K562 (cell line): Measurements from ENCODE around the gene CFAP251. TPM values are rescaled to one million over a fixed set of nuclear protein-coding genes. Genes with fewer than 3 reads are reported as not detected.

ENCODE experiments used
- ATAC-seq: fragments of 200-7000 bp; cut with Tn5 transposase; 3 replicates; pipeline ENCODE4 v1.9.1; 2020; ENCODE audit warnings: moderate library complexity
- BruUV-seq: library from RNA; stranded (reverse); fragments of 400-500 nt; replicated peaks from 2 replicates; lab custom pipeline; 2021; lab: Mats Ljungman, UMichigan
- CTCF ChIA-PET: fragments of 300-600 bp; formaldehyde crosslinking; extraction: SDS; loops from one replicate; lab custom pipeline; 2021; ENCODE audit warnings: low intra/inter-chr PET ratio; lab: Yijun Ruan, JAX
- POLR2A ChIA-PET: fragments of 300-600, 350-650 bp; sonication (Branson Sonifier 250); formaldehyde crosslinking; extraction: SDS; loops from one replicate; lab custom pipeline; 2021; ENCODE audit warnings: antibody characterized with exemption, inconsistent platforms; lab: Yijun Ruan, JAX
- DNase-seq, 4 experiments: peaks; one replicate each; pipeline versions ENCODE4 v3.0.0 to v3.0.0-alpha.2; 2011 to 2018; ENCODE audit warnings: low spot score in 3 of 4, mixed read lengths in 3 of 4; ENCODE audit errors: extremely low read depth in 1 of 4
- FAIRE-seq: peaks from 2 replicates; lab custom pipeline; 2011; peaks lifted over from hg19 to GRCh38; lab: Jason Lieb, UNC
- H2AFZ ChIP-seq: 2 replicates; pipeline ENCODE4 v1.6.0; 2011; ENCODE audit warnings: low read depth, low read length, control low read depth, inconsistent platforms
- H3K27ac ChIP-seq: fragments of 200-600 bp; 3 replicates; pipeline ENCODE4 v1.8.0; 2011; ENCODE audit warnings: low read depth, mild to moderate bottlenecking, control low read depth, inconsistent platforms, low read length, moderate library complexity, mixed read lengths; ENCODE audit errors: extremely low read depth
- H3K27me3 ChIP-seq, 2 experiments: fragments of 300-600 bp in 1 of 2; 2 replicates in 1 of 2; 3 replicates in 1 of 2; pipeline versions ENCODE4 v1.6.0 to v1.8.0; 2011; ENCODE audit warnings: inconsistent platforms in 2 of 2, low read length in 2 of 2, mild to moderate bottlenecking in 1 of 2, mixed read lengths in 1 of 2, moderate library complexity in 1 of 2; ENCODE audit not compliant: control insufficient read depth in 2 of 2, insufficient read depth in 2 of 2
- H3K36me3 ChIP-seq: fragments of 300-600 bp; 3 replicates; pipeline ENCODE4 v1.8.0; 2011; ENCODE audit warnings: mild to moderate bottlenecking, low read length, inconsistent platforms; ENCODE audit not compliant: control insufficient read depth, insufficient read depth
- H3K4me1 ChIP-seq, 2 experiments: fragments of 200-600 bp in 1 of 2; replicated peaks in 1 of 2; 2 replicates in 1 of 2; 3 replicates in 1 of 2; pipeline versions ENCODE4 v1.5.1 to v1.8.0; 2011; ENCODE audit warnings: inconsistent platforms in 2 of 2, low read length in 2 of 2, mild to moderate bottlenecking in 1 of 2, mixed read lengths in 1 of 2, moderate library complexity in 1 of 2; ENCODE audit not compliant: control insufficient read depth in 2 of 2, insufficient read depth in 2 of 2
- H3K4me2 ChIP-seq: 2 replicates; pipeline ENCODE4 v1.6.1; 2011; ENCODE audit warnings: low read length, control low read depth, inconsistent platforms, mixed read lengths; ENCODE audit not compliant: insufficient read depth
- H3K4me3 ChIP-seq: fragments of 200-600 bp; sonication (generic), shearing (Covaris generic); 2 replicates; pipeline ENCODE4 v1.5.1; 2016; ENCODE audit warnings: control low read depth, inconsistent platforms
- H3K79me2 ChIP-seq: fragments of 200-600 bp; 3 replicates; pipeline ENCODE4 v1.8.0; 2011; ENCODE audit warnings: low read length, inconsistent platforms; ENCODE audit not compliant: control insufficient read depth, insufficient read depth
- H3K9ac ChIP-seq, 2 experiments: 2 replicates each; pipeline versions ENCODE4 v1.6.0 to v1.6.1; 2011; ENCODE audit warnings: low read depth in 2 of 2, low read length in 2 of 2, control low read depth in 1 of 2, inconsistent platforms in 1 of 2, mild to moderate bottlenecking in 1 of 2, mixed read lengths in 1 of 2; ENCODE audit not compliant: insufficient read depth in 1 of 2
- H3K9me1 ChIP-seq: one replicate; pipeline ENCODE4 v1.6.0; 2011; ENCODE audit warnings: inconsistent platforms, mild to moderate bottlenecking, low read length, moderate library complexity; ENCODE audit not compliant: control insufficient read depth, insufficient read depth
- H3K9me3 ChIP-seq: replicated peaks from 2 replicates; pipeline ENCODE4 v1.5.1; 2011; ENCODE audit warnings: low read depth, low read length, inconsistent platforms; ENCODE audit not compliant: control insufficient read depth, insufficient read depth
- H4K20me1 ChIP-seq: replicated peaks from 2 replicates; pipeline ENCODE4 v1.6.1; 2011; ENCODE audit warnings: low read length, inconsistent platforms, mixed read lengths; ENCODE audit not compliant: control insufficient read depth, insufficient read depth
- BCOR ChIP-seq: fragments of 450-650 bp; IDR thresholded peaks from 2 replicates; pipeline ENCODE4 v1.6.1; 2016
- BRF1 ChIP-seq: IDR thresholded peaks from 3 replicates; pipeline ENCODE4 v1.6.1; 2011; ENCODE audit warnings: borderline replicate concordance, mild to moderate bottlenecking; ENCODE audit not compliant: insufficient read length; ENCODE audit errors: extremely low read depth
- DPF2 ChIP-seq: fragments of 450-650 bp; IDR thresholded peaks from 2 replicates; pipeline ENCODE4 v1.6.1; 2016
- HDAC2 ChIP-seq: fragments of 450-650 bp; IDR thresholded peaks from 2 replicates; pipeline ENCODE4 v1.6.1; 2016; ENCODE audit warnings: mild to moderate bottlenecking
- HDAC6 ChIP-seq: IDR thresholded peaks from 2 replicates; pipeline ENCODE4 v1.6.1; 2012; ENCODE audit warnings: low read depth, mild to moderate bottlenecking, control low read depth, inconsistent platforms, low read length, moderate library complexity
- NFXL1 ChIP-seq: fragments of 450-650 bp; formaldehyde crosslinking; IDR thresholded peaks from 2 replicates; pipeline ENCODE4 v1.4.0; 2021; ENCODE audit warnings: mild to moderate bottlenecking
- PHTF2 ChIP-seq: fragments of 250-450 bp; sonication (Bioruptor Pico); IDR thresholded peaks from 2 replicates; pipeline ENCODE4 v1.5.0; 2021; ENCODE audit warnings: mild to moderate bottlenecking
- RBM34 ChIP-seq: fragments of 200-400 bp; formaldehyde crosslinking; IDR thresholded peaks from 2 replicates; pipeline ENCODE4 v1.6.1; 2018; ENCODE audit warnings: low read length, borderline replicate concordance; ENCODE audit not compliant: insufficient read depth
- ZBTB1 ChIP-seq: sonication (generic); formaldehyde crosslinking; IDR thresholded peaks from 2 replicates; pipeline ENCODE4 v1.8.1; 2023; ENCODE audit warnings: missing genetic modification reagents, low read depth, mild to moderate bottlenecking, borderline replicate concordance
- ZBTB8A ChIP-seq: fragments of 450-650 bp; IDR thresholded peaks from 2 replicates; pipeline ENCODE4 v1.6.1; 2018; ENCODE audit warnings: mild to moderate bottlenecking, moderate library complexity; ENCODE audit not compliant: partially characterized antibody
- ZNF384 ChIP-seq: IDR thresholded peaks from 2 replicates; pipeline ENCODE4 v1.6.1; 2012; ENCODE audit warnings: low read depth, low read length, improper control_type of control experiment
- ZNF644 ChIP-seq: fragments of 200-800 bp; sonication (Bioruptor generic); IDR thresholded peaks from 2 replicates; pipeline ENCODE4 v1.6.1; 2016; ENCODE audit warnings: low read depth, missing genetic modification characterization, missing compliant biosample characterization
- WGBS: fragments of 100-300 bp; shearing (Covaris generic); methylation state at CpG from one replicate; pipeline ENCODE4 v1.1.6; 2016; ENCODE audit warnings: low coverage, mixed read lengths; ENCODE audit not compliant: insufficient coverage; ENCODE audit errors: missing lambda C conversion rate; 5-methylcytosine and 5-hydroxymethylcytosine counted together
- in situ Hi-C: fragments of 300-500 bp; cut with MboI; formaldehyde crosslinking; loops from 4 replicates; pipeline ENCODE4 v1.15.0; 2018; ENCODE audit warnings: inconsistent platforms, mixed read lengths
- intact Hi-C: fragments of 100-400 bp; cut with micrococcal nuclease; formaldehyde crosslinking; loops from 2 replicates; pipeline ENCODE4 v1.14.2; 2022
- polyA plus RNA-seq, 8 experiments: library from polyadenylated mRNA; depleted of rRNA in 4 of 8; stranded (reverse) in 5 of 8; unstranded in 3 of 8; fragments of >200 nt; fragmentation: Nextera tagmentation in 2 of 8; fragmentation: Illumina TruSeq in 1 of 8; extraction: Ambion mirVana in 2 of 8; extraction: Trizol in 1 of 8; gene quantifications; 2 replicates each; pipeline versions ENCODE4 v1.2.1 to v1.2.3, GENCODE V29; 2011 to 2014; ENCODE audit warnings: inconsistent platforms in 1 of 8, missing spikeins in 1 of 8
- total RNA-seq, 7 experiments: library from RNA; depleted of rRNA in 6 of 7; stranded (reverse); fragments of >200 nt in 6 of 7; fragmentation: Illumina TruSeq in 2 of 7; extraction: Trizol in 2 of 7; gene quantifications; 2 replicates each; pipeline versions ENCODE4 v1.2.1 to v1.2.3, GENCODE V29; 2011 to 2021; ENCODE audit warnings: low replicate concordance in 1 of 7
- TF ChIP-seq, protein P1 (sequence below), 2 experiments: fragments of 450-650 bp; IDR thresholded peaks; 2 replicates each; pipeline ENCODE4 v1.6.1; 2016
- TF ChIP-seq, protein P2 (sequence below): fragments of 250-450 bp; sonication (Bioruptor Pico); IDR thresholded peaks from 2 replicates; pipeline ENCODE4 v1.8.0; 2021; ENCODE audit warnings: moderate library complexity, mild to moderate bottlenecking, inconsistent platforms
- TF ChIP-seq, protein P3 (sequence below): fragments of 450-650 bp; IDR thresholded peaks from 2 replicates; pipeline ENCODE4 v1.6.1; 2017; ENCODE audit warnings: mild to moderate bottlenecking, moderate library complexity
- TF ChIP-seq, protein P4 (sequence below): fragments of 200-800 bp; sonication (Bioruptor generic); IDR thresholded peaks from 2 replicates; pipeline ENCODE4 v1.6.1; 2017; ENCODE audit warnings: missing genetic modification characterization, missing compliant biosample characterization

Gene CFAP251
- total and polyA plus RNA-seq, 9 of the 15 experiments (the other 6 are each of a cell fraction or from before 2014, with no cell fraction given), result 16.6 to 31.0 (median 19.1) TPM

DNA sequence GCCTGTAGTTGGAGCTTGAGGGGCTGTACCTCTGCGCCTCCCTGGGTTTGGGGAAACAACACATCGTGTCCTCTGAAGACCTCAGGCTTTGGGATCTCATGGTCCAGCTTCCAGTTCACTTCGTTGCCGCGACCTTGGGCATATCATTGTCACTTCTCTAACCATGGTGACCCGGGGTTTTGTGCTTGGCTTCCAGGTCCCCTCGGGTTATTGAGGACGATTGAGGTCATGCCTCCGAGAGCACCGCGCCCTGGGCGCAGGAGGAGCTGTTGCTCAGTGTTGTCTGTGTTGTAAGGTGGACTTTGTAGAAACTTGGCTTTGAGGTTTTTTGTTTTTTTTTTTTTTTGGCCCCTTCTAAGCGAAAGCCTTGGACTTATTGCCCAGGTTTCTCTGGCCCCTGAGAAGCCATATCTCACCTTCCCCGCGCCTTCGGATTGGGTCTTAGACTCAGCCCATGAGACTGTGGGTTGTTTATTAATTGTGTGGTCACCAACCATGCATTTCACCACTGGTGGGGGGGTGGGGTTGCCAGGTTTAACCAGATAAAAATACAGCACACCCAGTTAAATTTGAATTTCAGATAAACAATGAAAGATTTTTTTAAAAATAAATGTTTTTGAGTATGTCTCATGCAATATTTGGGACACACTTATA lies 105.9 kb downstream of the CFAP251 start:
- H3K36me3 ChIP-seq, result no peaks in the 10 kb centered on the region
- ChIA-PET CTCF (no interaction called here), POLR2A (interaction anchor here (0.5 to 1.2 kb wide), 6 partner anchors 9 to 116 kb away, joined by 3 to 4 read pairs (median 3); no protein-coding TSS in a partner anchor)
- H3K4me3 ChIP-seq, result peak overlapping the region; percentile 73
- H4K20me1 ChIP-seq, result peaks cover 5% of the 10 kb centered on the region; the same call in 1 of the 2 replicates
- no TSS peak for BruUV-seq
- peaks cover 17 to 52% of the 10 kb centered on the region in 2 experiments for H3K4me1 ChIP-seq
- ATAC-seq (peak; percentile 47), DNase-seq (peak in 3 of 4 experiments; percentile 37 to 58 (median 51)), FAIRE-seq (peak; percentile 84)
- peaks cover 1% of the 10 kb centered on the region for H3K9me1 ChIP-seq
- in situ Hi-C loops (no loop called here), intact Hi-C loops (loop anchor here (5.0 kb wide), 1 partner anchor 92 kb away; no protein-coding TSS in a partner anchor)
- H3K9me3 ChIP-seq, result no peaks in the 10 kb centered on the region; the same call in 1 of the 2 replicates
- peaks cover 68% of the 10 kb centered on the region for H3K79me2 ChIP-seq
- peak overlapping the region; percentile 93 for H3K27ac ChIP-seq
- no peaks in the 10 kb centered on the region; a peak in 1 of 5 replicates for H3K27me3 ChIP-seq
- no peak overlapping the region for H2AFZ ChIP-seq
- whole genome bisulfite sequencing, result 17% methylated on average over 16 of the region's 16 CpGs
- peak overlapping the region; percentile 80 to 98; a peak in 3 of 4 replicates for H3K9ac ChIP-seq
- H3K4me2 ChIP-seq, result peak overlapping the region; percentile 74
- TF ChIP-seq ZBTB1 (no peak), ZBTB8A (no peak), PHTF2 (CRISPR knock-in tag) (no peak), HDAC6 (0 out of 2 replicates have a peak, but pooled peaks have one; percentile 37), ZNF384 (peak; percentile 8; the same call in 1 of the 2 replicates), RBM34 (no peak), HDAC2 (peak; percentile 27; the same call in 1 of the 2 replicates), NFXL1 (CRISPR knock-in tag) (no peak), DPF2 (0 out of 2 replicates have a peak, but pooled peaks have one; percentile 33), BRF1 (no peak), ZNF644 (tag) (no peak), BCOR (no peak)
- TF ChIP-seq, protein P1, sequence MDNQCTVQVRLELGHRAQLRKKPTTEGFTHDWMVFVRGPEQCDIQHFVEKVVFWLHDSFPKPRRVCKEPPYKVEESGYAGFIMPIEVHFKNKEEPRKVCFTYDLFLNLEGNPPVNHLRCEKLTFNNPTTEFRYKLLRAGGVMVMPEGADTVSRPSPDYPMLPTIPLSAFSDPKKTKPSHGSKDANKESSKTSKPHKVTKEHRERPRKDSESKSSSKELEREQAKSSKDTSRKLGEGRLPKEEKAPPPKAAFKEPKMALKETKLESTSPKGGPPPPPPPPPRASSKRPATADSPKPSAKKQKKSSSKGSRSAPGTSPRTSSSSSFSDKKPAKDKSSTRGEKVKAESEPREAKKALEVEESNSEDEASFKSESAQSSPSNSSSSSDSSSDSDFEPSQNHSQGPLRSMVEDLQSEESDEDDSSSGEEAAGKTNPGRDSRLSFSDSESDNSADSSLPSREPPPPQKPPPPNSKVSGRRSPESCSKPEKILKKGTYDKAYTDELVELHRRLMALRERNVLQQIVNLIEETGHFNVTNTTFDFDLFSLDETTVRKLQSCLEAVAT (IDR thresholded peaks at IDR 0.05), result no peak
- TF ChIP-seq, protein P2, sequence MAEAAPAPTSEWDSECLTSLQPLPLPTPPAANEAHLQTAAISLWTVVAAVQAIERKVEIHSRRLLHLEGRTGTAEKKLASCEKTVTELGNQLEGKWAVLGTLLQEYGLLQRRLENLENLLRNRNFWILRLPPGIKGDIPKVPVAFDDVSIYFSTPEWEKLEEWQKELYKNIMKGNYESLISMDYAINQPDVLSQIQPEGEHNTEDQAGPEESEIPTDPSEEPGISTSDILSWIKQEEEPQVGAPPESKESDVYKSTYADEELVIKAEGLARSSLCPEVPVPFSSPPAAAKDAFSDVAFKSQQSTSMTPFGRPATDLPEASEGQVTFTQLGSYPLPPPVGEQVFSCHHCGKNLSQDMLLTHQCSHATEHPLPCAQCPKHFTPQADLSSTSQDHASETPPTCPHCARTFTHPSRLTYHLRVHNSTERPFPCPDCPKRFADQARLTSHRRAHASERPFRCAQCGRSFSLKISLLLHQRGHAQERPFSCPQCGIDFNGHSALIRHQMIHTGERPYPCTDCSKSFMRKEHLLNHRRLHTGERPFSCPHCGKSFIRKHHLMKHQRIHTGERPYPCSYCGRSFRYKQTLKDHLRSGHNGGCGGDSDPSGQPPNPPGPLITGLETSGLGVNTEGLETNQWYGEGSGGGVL (CRISPR knock-in tag), result no peak
- TF ChIP-seq, protein P3, sequence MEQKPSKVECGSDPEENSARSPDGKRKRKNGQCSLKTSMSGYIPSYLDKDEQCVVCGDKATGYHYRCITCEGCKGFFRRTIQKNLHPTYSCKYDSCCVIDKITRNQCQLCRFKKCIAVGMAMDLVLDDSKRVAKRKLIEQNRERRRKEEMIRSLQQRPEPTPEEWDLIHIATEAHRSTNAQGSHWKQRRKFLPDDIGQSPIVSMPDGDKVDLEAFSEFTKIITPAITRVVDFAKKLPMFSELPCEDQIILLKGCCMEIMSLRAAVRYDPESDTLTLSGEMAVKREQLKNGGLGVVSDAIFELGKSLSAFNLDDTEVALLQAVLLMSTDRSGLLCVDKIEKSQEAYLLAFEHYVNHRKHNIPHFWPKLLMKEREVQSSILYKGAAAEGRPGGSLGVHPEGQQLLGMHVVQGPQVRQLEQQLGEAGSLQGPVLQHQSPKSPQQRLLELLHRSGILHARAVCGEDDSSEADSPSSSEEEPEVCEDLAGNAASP, result peak; percentile 61; the same call in 1 of the 2 replicates
- TF ChIP-seq, protein P4, sequence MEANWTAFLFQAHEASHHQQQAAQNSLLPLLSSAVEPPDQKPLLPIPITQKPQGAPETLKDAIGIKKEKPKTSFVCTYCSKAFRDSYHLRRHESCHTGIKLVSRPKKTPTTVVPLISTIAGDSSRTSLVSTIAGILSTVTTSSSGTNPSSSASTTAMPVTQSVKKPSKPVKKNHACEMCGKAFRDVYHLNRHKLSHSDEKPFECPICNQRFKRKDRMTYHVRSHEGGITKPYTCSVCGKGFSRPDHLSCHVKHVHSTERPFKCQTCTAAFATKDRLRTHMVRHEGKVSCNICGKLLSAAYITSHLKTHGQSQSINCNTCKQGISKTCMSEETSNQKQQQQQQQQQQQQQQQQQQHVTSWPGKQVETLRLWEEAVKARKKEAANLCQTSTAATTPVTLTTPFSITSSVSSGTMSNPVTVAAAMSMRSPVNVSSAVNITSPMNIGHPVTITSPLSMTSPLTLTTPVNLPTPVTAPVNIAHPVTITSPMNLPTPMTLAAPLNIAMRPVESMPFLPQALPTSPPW (CRISPR knock-in tag), result 0 out of 2 replicates have a peak, but pooled peaks have one; percentile 13
